Hematopoietic multipotent progenitor cell treated with erythropoietin and hydrocortisone succinate and interleukin-3 and kit ligand, for 4 days (in vitro differentiated cells): Measurements from ENCODE around the gene ACADS.
"Not testable (repeated sequence)": the region's sequence is repeated elsewhere in the genome, so short reads cannot be mapped to it uniquely, and the experiment has no call there.

Source experiments
- DNase-seq: peaks from one replicate; pipeline ENCODE4 v3.0.0-alpha.2; 2015

Gene ACADS

GRCh38 chr12:120703311-120703942, 22.2 kb upstream of the ACADS start:
- DNase-seq, result no peak

- no peak for DNase-seq
Observed at GRCh38 chr12:120705618-120706017, 20.0 kb upstream of the ACADS start.

GRCh38 chr12:120706029-120706428, 19.6 kb upstream of the ACADS start:
- DNase-seq, result no peak

- DNase-seq, result peak; percentile 31
Observed at GRCh38 chr12:120708651-120709050, 17.0 kb upstream of the ACADS start.

GRCh38 chr12:120710031-120710804, 15.4 kb upstream of the ACADS start, which contains the start of gene UNC119B:
Gene UNC119B (plus strand): TSS chr12:120710458. CDS start chr12:120710475, 17 bp downstream.
- peak; percentile 83 for DNase-seq

GRCh38 chr12:120710805-120711296, 14.8 kb upstream of the ACADS start:
- peak; percentile 69 for DNase-seq

GRCh38 chr12:120711411-120711810, 14.2 kb upstream of the ACADS start:
- DNase-seq, result no peak

GRCh38 chr12:120712610-120713009, 13.0 kb upstream of the ACADS start:
- no peak for DNase-seq

- peak; percentile 95 for DNase-seq
Observed at GRCh38 chr12:120713861-120714482, 11.7 kb upstream of the ACADS start.

- DNase-seq, result no peak
Observed at GRCh38 chr12:120718055-120718454, 7.6 kb upstream of the ACADS start.

- DNase-seq, result no peak
Observed at GRCh38 chr12:120719072-120719471, 6.6 kb upstream of the ACADS start.

GRCh38 chr12:120719496-120720233, 6.0 kb upstream of the ACADS start:
- peak; percentile 85 for DNase-seq

GRCh38 chr12:120720234-120720986, 5.2 kb upstream of the ACADS start:
- peak; percentile 92 for DNase-seq

- no peak for DNase-seq
Observed at GRCh38 chr12:120720987-120721801, 4.4 kb upstream of the ACADS start.

GRCh38 chr12:120721866-120722265, 3.8 kb upstream of the ACADS start:
- peak; percentile 84 for DNase-seq

- DNase-seq, result no peak
Observed at GRCh38 chr12:120722784-120723183, 2.8 kb upstream of the ACADS start.

GRCh38 chr12:120724720-120725119, 906 bp upstream of the ACADS start:
- DNase-seq, result no peak

GRCh38 chr12:120725151-120725658, 421 bp upstream of the ACADS start:
- no peak for DNase-seq

- no peak for DNase-seq
Observed at GRCh38 chr12:120726510-120726793, 826 bp downstream of the ACADS start.

- DNase-seq, result no peak
Observed at GRCh38 chr12:120726961-120727360, 1.3 kb downstream of the ACADS start.

- DNase-seq, result not testable (repeated sequence)
Observed at GRCh38 chr12:120732198-120732597, 6.6 kb downstream of the ACADS start.
